ENCODE data around the gene PTPRG.
"Not testable (repeated sequence)": the region's sequence is repeated elsewhere in the genome, so short reads cannot be mapped to it uniquely, and the experiment has no call there.

PTPRG gene

DNA sequence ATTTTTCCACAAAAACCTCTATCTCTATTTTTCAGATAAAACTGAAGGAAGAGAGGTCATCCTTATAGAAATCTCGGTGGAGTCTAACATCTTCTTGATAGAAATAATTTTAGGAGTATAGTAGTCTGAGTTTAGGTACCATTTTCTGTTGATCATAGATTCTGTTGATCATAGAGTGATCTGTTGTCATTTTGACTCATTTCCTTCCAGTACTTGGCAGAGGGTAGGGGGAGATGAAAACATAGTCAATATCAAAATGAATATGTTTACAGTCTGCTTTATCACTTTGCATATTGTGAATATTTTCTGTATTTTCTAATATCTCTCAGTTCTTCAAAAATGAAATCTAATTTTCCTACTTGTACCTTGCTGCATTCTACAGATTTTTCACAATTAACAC is 458.5 kb downstream of the PTPRG start:
- in situ Hi-C loops (cut with MboI; ENCODE audit: low pct_unique_long_range_greater_than_20kb, low sequenced_read_pairs), result no loop called here
- DNase-seq, result no peak

DNA sequence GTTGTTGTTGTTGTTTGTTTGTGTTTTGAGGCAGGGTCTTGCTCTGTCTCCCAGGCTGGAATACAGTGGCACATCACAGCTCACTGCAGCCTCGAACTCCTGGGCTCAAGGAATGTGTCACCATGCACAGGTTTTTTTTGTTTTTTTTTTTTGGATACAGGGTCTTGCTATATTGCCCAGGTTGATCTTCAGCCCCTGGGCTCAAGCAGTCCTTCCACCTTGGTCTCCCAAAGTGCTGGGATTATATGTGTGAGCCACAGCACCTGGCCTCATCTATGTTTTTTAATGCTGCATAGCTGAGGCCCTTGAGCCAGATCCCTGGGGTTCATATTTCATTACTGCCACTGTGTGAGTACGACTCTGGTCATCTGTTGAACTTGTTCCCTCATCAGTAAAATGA is 459.3 kb downstream of the PTPRG start:
- in situ Hi-C loops (cut with MboI; ENCODE audit: low pct_unique_long_range_greater_than_20kb, low sequenced_read_pairs), result no loop called here

DNA sequence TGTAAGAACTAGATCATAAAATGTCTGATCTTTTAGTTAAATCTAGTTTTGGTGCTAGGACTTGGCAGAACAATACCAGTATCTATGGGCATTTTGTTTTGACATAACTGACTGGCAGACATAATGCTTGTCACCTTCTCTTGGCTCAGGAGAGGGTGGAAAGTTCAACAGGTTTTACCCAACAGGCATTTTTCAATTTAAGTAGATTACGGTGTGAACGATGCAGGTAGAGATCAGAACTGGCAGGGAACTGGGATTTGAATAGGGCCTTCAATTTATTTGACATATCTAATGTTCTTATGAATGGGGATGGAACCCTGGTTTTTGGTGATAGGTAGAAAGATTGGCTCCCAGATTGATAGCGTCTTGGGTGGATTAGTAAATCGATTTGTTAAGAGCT is 460.9 kb downstream of the PTPRG start:
- in situ Hi-C loops (cut with MboI; ENCODE audit: low pct_unique_long_range_greater_than_20kb, low sequenced_read_pairs), result no loop called here
- DNase-seq, result no peak

More for the DNA sequence above, 459.3 kb downstream of the PTPRG start:
- no peak for DNase-seq

DNA sequence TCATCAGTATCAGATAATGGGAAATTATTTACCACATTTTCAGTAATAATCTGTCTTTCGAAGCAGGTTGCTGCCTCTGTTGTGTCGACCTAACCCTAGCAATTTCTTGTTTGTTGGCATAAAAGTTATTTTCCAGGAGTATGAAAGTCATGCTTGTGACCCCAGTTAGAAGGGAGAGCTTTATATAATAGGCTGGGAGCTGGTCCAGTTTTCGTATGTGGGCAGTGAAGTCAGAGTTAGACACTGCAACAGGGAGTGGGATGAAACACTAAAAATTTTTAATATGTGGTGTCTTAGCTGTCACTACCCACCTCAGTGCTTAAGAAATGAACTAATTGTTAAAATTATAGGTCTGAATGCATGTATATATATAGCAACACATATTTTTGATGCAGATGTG is 463.5 kb downstream of the PTPRG start:
- in situ Hi-C loops (cut with MboI; ENCODE audit: low pct_unique_long_range_greater_than_20kb, low sequenced_read_pairs), result no loop called here
- DNase-seq, result no peak

DNA sequence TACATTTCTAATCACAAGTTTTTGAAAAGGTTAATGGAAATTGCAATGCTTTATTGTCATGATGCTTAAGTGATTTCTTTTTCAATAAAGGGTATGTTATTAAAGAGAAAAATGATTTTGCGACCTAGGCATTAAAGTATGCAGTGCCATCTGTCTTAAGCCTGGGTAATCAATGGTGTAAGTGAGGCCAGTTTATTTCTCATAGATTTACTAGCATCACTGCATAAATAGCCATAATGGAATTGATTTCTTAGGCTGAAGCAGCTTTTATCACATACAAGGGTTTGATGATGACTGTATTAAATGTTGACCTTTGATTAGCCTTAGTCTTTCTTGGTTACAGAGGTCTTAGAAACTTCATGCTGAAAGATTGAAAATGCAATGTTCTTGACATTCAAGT is 464.5 kb downstream of the PTPRG start:
- in situ Hi-C loops (cut with MboI; ENCODE audit: low pct_unique_long_range_greater_than_20kb, low sequenced_read_pairs), result no loop called here

DNA sequence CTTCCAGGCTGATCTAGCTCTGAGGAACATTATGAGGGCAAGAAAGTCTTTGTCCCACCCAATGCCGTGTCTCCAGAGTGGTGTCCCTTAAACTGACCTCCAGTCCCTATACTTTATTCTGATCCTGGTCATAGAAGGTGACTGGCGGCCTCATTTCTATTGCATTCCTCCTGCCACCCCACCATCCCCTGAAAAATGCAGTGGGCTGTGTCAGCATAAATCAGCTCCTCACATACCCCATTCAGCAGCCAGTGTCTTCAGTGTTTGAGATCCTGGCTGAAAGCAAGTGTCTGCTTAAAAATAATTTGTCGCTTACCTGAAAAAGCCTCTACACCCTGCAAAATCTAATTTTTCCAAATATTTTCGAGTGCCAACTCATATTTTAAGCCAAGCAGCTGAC is 465.9 kb downstream of the PTPRG start:
- in situ Hi-C loops (cut with MboI; ENCODE audit: low pct_unique_long_range_greater_than_20kb, low sequenced_read_pairs), result no loop called here
- DNase-seq, result no peak

More for the DNA sequence above, 464.5 kb downstream of the PTPRG start:
- no peak for DNase-seq

DNA sequence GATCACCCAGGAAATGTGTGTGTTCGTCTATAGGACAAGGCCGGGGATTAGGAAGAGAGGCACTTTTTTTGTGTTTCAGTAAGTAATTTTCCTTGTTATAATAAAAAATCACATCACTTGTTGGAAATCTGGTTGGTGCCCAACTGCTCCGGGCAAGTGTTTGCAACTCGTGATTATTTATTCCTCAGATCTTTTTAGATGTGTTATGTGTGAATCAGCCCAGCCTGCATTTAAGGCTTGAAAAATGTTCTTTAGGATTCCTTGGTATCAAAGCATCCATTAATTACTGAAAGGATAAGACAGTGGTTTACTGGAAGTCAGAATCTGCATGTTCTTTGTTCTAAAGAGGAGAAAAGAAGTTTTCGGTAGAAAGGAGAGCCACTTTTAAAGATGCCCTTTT is 466.4 kb downstream of the PTPRG start:
- DNase-seq, result no peak
- in situ Hi-C loops (cut with MboI; ENCODE audit: low pct_unique_long_range_greater_than_20kb, low sequenced_read_pairs), result no loop called here

DNA sequence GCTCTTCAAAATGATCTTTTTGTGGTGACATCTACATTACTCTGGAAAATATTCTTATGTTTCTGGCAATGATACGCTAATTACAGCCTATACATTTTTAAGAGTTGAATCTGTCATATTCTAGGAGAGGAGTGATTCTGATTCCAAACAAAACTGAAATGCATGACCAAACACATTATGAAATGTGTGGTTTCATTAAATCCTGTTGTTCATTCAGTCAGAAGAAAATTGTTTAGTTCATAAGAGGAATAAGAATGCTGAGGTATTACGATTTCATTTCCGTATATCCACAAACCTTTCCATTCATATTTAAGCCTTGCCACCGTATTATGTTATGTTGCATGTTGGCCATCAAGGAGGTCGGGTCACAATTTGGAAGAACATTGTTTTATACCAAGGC is 466.9 kb downstream of the PTPRG start:
- in situ Hi-C loops (cut with MboI; ENCODE audit: low pct_unique_long_range_greater_than_20kb, low sequenced_read_pairs), result no loop called here
- DNase-seq, result no peak

DNA sequence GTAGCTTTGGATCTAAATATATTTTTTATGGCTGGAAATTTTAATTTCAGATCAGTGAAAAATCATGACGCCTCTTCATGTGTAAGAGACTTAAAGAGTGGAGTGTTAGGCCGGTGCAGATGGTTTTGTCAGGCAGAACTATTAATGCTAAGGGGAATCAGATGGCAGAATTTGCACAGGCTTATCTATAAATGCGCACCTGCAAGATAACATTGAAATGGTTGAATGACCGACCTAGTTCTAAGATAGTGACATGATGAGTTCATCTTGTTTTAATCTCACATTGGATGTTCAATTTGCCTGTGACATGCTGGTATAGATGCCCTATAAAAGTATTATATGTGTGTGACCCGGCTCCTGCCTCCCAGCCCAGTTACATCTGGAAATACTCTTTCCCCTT is 471.4 kb downstream of the PTPRG start:
- in situ Hi-C loops (cut with MboI; ENCODE audit: low pct_unique_long_range_greater_than_20kb, low sequenced_read_pairs), result no loop called here
- DNase-seq, result no peak

DNA sequence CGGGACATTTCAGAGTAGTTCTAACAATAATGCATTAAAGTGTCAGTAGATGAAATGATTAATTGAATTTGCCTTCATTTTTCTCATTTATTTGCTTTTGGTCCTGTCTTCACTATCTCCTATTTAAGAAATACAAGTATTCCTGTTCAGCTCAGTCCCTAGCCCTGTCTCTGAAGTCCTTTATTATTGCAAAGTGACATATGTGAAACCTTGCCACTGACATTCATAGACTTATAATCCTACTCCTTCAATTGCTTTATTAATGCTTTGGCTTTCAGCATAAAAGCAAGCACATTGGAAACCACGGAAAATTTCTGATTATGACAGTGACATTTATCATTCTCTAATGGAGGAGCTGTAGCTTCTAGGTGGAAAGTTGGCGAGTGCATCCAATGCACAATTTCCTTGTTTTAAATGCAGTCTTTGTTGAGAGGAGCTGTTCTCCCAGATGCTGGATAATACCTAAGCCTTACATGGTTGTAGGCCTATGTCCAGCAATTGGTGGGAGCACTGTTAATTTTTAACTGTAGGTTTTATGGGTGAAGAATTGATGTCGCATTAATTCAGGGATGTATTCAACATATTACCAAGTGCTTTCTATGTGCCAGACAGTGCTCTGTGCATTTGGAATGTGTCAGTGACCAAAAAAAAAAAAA is 474.2 kb downstream of the PTPRG start:
- DNase-seq, result no peak

DNA sequence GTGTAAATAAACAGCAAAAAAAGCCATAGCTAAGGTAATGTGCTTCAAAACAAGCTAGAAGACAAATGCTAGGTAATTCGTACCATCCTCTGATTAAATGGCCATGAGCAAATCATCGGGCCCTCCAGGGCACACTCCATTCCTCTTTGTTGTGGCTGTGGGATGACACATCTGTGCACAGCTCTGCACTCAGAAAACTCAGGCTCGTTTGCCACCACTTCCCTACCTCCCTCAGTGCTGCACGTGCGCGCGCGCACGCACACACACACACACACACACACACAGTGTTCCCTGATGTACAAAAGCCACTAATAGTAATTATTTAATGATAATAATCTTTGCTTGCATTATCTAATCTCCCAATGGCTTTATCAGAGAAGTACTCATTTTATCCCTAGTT is 475.4 kb downstream of the PTPRG start:
- in situ Hi-C loops (cut with MboI; ENCODE audit: low pct_unique_long_range_greater_than_20kb, low sequenced_read_pairs), result no loop called here

More for the DNA sequence above, 474.2 kb downstream of the PTPRG start:
- in situ Hi-C loops (cut with MboI; ENCODE audit: low pct_unique_long_range_greater_than_20kb, low sequenced_read_pairs), result no loop called here

DNA sequence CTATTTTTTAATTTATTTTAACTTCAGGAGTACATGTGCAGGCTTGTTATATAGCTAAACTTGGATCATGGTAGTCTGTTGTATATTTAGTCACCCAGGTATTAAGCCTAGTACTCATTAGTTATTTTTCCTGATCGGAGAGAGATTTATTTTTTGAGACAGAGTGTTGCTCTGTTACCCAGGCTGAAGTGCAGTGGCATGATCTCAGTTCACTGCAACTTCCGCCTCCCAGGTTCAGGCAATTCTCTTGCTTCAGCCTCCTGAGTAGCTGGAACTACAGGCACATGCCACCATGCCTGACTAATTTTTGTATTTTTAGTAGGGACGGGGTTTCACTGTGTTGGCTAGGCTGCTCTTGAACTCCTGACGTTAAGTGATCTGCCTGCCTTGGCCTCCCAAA is 477.4 kb downstream of the PTPRG start:
- in situ Hi-C loops (cut with MboI; ENCODE audit: low pct_unique_long_range_greater_than_20kb, low sequenced_read_pairs); DNase-seq: not testable (repeated sequence)

More for the DNA sequence above, 475.4 kb downstream of the PTPRG start:
- no peak for DNase-seq

DNA sequence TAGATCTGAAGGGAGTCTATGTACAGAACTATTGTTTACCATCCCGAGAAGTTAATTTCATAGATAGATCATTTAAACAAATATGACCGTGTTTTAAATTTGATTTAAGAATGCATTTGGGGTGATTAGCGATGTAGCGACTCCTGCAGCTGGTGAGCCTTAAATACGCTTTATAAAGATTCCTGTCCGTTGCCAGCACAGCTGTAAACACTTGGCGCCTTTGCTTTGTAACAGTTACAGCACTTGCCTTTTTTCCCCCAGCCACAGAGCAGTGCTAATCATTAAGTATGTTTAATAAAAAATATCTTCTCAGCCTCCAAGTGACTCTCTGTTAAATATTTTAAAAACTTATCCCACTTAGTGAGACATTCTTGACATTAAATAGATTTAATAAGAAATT is 478.2 kb downstream of the PTPRG start:
- no peak for DNase-seq
- in situ Hi-C loops (cut with MboI; ENCODE audit: low pct_unique_long_range_greater_than_20kb, low sequenced_read_pairs), result no loop called here

DNA sequence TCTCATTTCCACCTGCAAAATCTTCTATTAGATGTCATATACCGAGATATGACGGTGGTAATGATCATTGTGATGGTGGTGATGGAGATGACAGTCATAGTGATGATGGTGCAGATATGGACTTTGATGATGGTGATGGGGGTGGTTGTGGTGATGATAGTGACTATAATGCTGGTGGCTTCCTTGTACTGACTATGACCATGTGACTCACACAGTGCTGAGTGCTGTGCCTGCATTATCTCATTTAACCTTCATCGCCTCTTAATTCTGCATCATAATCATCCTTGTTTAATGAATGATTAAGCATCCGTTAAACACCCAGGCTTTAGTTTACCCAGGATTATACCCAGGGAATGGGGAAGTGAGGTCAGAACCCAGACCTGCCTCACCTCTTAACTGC is 480.3 kb downstream of the PTPRG start:
- in situ Hi-C loops (cut with MboI; ENCODE audit: low pct_unique_long_range_greater_than_20kb, low sequenced_read_pairs), result no loop called here
- DNase-seq, result no peak

DNA sequence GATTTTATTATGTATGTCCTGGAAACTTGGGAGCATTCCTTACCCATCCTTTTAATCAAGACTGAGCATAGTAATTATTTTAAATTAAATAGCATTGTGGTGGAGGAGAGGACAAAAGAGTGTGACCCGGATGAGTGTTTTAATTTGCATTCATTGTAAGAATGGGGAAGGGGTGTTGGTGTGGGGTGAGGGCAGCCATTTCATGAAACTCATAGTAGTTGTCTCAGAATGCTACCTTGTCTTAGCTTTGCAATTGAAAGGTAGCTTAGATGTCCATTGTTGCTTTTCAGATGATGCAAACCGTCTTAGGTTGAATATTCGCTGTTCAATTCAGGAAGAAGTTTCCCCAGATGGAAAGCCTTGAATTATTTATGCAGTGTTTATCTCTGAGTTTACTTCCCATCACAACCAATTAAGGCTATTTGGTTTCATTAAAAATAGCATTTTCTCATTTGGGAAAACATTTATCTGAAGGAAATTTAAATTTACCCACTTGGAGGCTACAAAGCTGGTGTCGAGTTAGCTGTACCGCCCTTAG is 483.6 kb downstream of the PTPRG start:
- in situ Hi-C loops (cut with MboI; ENCODE audit: low pct_unique_long_range_greater_than_20kb, low sequenced_read_pairs), result no loop called here
- no peak for DNase-seq

DNA sequence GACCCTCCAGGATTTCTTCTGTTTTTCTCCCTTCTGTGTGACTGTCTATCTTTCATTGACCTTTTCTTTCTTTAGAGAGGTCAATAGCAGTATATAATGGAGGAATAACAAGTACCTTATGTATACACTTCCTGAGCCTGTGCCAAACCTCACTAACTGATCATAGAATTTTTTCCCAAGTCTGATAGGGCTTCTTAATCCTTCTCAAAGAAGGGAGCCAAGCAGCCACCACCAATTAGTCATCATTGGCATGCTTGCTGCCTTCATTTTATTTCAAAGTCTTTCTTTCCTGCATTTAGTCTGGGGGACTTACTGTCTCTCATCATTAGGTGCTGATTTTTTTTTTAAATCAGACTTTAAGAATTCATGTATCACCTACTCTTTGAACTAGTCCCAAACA is 485.0 kb downstream of the PTPRG start:
- in situ Hi-C loops (cut with MboI; ENCODE audit: low pct_unique_long_range_greater_than_20kb, low sequenced_read_pairs), result no loop called here
- no peak for DNase-seq

DNA sequence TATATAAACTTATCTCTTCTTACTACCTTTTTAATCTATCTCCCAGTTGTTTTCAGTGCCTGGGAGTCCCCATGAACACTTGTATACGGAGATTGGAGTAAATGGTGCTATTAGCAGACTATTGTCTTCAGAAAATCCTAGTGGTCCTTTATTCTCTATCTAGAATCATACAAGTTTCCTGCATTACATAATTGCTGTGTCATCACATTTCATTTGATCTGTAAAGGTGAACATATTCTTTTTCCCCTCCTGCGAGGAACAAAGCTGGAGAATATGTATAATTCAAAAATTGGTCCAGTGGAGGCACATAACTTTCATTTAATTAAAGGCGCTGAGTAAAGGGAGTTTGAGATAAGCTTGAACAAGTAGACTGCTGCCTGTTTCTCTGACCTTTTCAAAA is 487.2 kb downstream of the PTPRG start:
- in situ Hi-C loops (cut with MboI; ENCODE audit: low pct_unique_long_range_greater_than_20kb, low sequenced_read_pairs), result no loop called here
- no peak for DNase-seq

DNA sequence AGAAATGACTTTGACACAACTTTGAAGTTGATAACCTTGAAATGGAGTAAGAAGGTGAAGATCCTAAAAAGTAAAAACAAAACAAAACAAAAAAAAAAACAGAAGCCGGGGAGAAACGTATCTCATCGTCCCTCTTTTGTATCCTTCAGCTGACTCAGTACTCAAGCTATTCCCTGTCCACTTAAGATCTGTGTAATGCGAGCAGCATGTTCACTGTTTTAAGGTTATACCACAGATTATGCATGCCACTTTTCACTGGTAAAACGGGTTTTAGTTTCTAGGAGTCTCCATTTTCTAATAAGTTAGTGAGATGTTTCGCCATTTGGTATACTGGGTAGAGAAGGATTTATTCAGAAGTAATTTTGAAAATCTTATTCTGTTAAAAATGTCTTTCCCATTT is 487.7 kb downstream of the PTPRG start:
- no peak for DNase-seq
- in situ Hi-C loops (cut with MboI; ENCODE audit: low pct_unique_long_range_greater_than_20kb, low sequenced_read_pairs), result no loop called here

DNA sequence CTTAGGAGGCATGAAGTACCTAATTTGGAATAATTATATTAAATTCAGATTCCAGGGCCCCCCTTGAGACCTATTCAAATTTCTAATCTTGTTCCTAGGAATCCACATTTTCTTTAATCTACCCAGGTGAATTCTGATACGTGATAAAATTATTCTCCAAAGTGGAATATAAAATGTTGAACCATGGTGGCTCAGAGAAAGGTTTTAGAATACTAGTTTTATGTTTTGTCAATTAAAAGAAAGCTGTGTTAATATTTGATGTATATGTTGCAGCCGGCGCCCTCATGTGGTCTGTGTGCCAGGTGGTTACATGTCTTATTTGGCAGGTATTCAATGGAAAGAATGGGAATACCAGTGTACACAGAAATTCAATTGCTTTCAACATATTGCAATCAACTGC is 490.1 kb downstream of the PTPRG start:
- in situ Hi-C loops (cut with MboI; ENCODE audit: low pct_unique_long_range_greater_than_20kb, low sequenced_read_pairs), result no loop called here
- peak; percentile 27 for DNase-seq

DNA sequence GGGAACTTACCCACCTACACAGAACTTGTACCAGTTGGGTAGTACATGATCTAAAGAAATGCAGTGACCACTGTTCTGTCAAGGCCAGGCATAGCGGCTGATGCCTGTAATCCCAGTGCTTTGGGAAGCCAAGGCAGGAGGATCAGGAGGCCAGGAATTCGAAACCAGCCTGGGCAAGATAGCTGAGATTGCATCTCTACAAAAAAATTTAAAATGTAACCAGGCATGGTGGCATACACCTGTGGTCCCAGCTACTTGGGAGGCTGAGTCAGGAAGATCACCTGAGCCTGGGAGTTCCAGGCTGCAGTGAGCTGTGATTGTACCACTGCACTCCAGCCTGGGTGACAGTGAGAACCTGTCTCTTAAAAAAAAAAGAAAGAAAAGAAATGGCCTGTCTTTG is 491.0 kb downstream of the PTPRG start:
- DNase-seq, result no peak
- in situ Hi-C loops (cut with MboI; ENCODE audit: low pct_unique_long_range_greater_than_20kb, low sequenced_read_pairs), result no loop called here

DNA sequence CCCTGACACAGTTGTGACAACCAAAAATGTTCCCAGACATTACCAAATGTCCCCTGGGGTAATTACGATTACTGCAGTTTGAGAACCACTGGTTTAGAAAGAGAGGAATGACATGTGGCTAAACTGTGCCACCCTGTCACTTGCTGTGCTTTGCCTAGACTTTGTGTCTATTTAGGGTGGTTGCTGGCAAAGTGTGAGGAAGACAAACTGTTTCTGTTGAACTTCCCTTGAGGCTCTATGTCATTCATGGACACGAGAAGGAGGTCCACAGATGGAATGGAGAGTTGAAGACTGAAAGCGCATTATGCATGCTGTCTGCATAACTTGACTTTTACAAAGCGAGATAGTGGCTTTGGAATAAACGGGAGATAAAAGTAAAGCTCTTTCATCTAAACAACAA is 495.3 kb downstream of the PTPRG start:
- in situ Hi-C loops (cut with MboI; ENCODE audit: low pct_unique_long_range_greater_than_20kb, low sequenced_read_pairs), result no loop called here
- DNase-seq, result no peak
